Measurements from ENCODE around the gene GTPBP3.
A peak's percentile ranks its signal among the peaks of the same experiment; 100 is the strongest.

The GTPBP3 gene

GRCh38 chr19:17300992-17301619 lies 36.2 kb upstream of the GTPBP3 start:
- no peak overlapping the region for H2AK5ac ChIP-seq (ENCODE audit: low read length)
- no peaks in the 10 kb centered on the region for H3K9me3 ChIP-seq (ENCODE audit: insufficient read depth, low read depth, low read length)
- no peak overlapping the region for H4K12ac ChIP-seq (ENCODE audit: low read depth, low read length)
- no peak overlapping the region for H3K9ac ChIP-seq (ENCODE audit: low read length)
- DNase-seq, result no peak
- H2AFZ ChIP-seq (ENCODE audit: insufficient read depth, low read length, poor library complexity), result no peak overlapping the region
- H3K4me2 ChIP-seq (ENCODE audit: low read length), result no peak overlapping the region
- no peak overlapping the region for H3K14ac ChIP-seq (ENCODE audit: low read length)
- no peak overlapping the region for H2BK12ac ChIP-seq (ENCODE audit: low read length)
- no peak overlapping the region for H4K91ac ChIP-seq (ENCODE audit: low read depth, low read length)
- H2BK5ac ChIP-seq (ENCODE audit: low read depth, low read length, poor library complexity), result no peak overlapping the region
- peaks cover 11 to 18% of the 10 kb centered on the region in 2 experiments for H3K36me3 ChIP-seq (ENCODE audit: control insufficient read depth in 1 of 2, insufficient read depth in 2 of 2, low read length in 2 of 2)
- peaks cover 16 to 28% of the 10 kb centered on the region in 2 experiments for H3K4me1 ChIP-seq (ENCODE audit: control insufficient read depth in 1 of 2, insufficient read depth in 2 of 2, low read length in 2 of 2)
- H3K18ac ChIP-seq (ENCODE audit: low read length), result no peak overlapping the region
- WGBS (ENCODE audit: extremely low coverage, insufficient coverage, insufficient read length), result no CpG with 5 or more reads among the region's 51 CpGs
- no peaks in the 10 kb centered on the region for H3K27me3 ChIP-seq (ENCODE audit: insufficient read depth, low read length)
- no peak overlapping the region for H2BK120ac ChIP-seq (ENCODE audit: insufficient read depth, low read length, poor library complexity)
- no peak overlapping the region for H3K23ac ChIP-seq (ENCODE audit: low read length)
- H3K79me2 ChIP-seq (ENCODE audit: control insufficient read depth, insufficient read depth, low read length, poor library complexity), result peaks cover 8% of the 10 kb centered on the region
- H3K27ac ChIP-seq (ENCODE audit: low read depth, low read length), result no peak overlapping the region
- H3K4ac ChIP-seq (ENCODE audit: low read depth, low read length), result no peak overlapping the region
- H4K8ac ChIP-seq (ENCODE audit: low read depth, low read length), result no peak overlapping the region
- peaks cover 23% of the 10 kb centered on the region for H3K79me1 ChIP-seq (ENCODE audit: low read length)
- peak overlapping the region; percentile 21 for H3K4me3 ChIP-seq (ENCODE audit: low read depth, low read length)

DNA sequence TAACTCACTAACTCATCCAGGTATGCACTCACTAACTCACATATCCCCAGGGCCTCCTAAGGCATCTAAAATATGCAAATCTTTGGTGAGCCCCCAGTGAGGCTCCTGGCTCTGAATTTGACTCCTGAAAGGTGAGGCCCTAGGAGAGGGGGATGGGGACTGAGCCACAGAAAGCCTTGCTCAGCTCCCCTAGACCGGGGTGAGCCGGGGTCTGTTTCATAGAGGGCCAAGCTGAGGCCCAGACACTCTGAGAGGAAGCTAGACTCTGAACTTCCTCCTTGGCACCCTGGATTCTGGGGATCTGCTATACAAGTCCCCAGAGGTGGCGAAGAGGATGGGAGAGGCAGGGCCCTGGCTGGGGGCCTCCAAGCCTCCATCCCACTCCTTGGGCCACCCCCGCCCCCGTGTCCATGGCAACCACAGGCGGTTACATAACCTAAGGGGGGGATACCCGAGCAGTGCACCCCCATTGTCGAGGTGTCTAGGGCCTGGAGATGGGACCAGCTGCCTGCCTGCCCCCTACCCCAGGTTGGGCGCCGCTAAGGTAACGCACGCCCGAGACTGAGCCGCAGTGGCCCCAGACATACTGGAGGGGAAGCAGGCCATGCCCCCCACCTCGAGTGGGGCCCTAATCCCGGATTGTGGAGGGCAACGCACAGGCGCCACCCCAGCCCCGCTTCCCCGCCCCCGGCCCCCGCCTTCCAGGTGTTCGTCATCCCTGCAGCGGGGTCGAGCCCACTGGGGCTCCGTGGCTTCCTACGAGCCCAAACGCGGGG lies 34.8 kb upstream of the GTPBP3 start:
- peak overlapping the region; percentile 64 for H2BK12ac ChIP-seq (ENCODE audit: low read length)
- no peaks in the 10 kb centered on the region for H3K9me3 ChIP-seq (ENCODE audit: insufficient read depth, low read depth, low read length)
- H3K27ac ChIP-seq (ENCODE audit: low read depth, low read length), result peak overlapping the region; percentile 42
- peak overlapping the region; percentile 90 for H4K12ac ChIP-seq (ENCODE audit: low read depth, low read length)
- peak overlapping the region; percentile 87 for H3K14ac ChIP-seq (ENCODE audit: low read length)
- peak overlapping the region; percentile 71 for H3K4me3 ChIP-seq (ENCODE audit: low read depth, low read length)
- H2BK120ac ChIP-seq (ENCODE audit: insufficient read depth, low read length, poor library complexity), result peak overlapping the region; percentile 67
- peaks cover 11% of the 10 kb centered on the region for H3K79me2 ChIP-seq (ENCODE audit: control insufficient read depth, insufficient read depth, low read length, poor library complexity)
- no peaks in the 10 kb centered on the region for H3K27me3 ChIP-seq (ENCODE audit: insufficient read depth, low read length)
- peak overlapping the region; percentile 93 for H4K91ac ChIP-seq (ENCODE audit: low read depth, low read length)
- peak overlapping the region; percentile 95 for H3K4me2 ChIP-seq (ENCODE audit: low read length)
- peak overlapping the region; percentile 73 for H2AK5ac ChIP-seq (ENCODE audit: low read length)
- H3K4me1 ChIP-seq (ENCODE audit: control insufficient read depth in 1 of 2, insufficient read depth in 2 of 2, low read length in 2 of 2), result peaks cover 19 to 27% of the 10 kb centered on the region in 2 experiments
- peak overlapping the region; percentile 68 for H2BK5ac ChIP-seq (ENCODE audit: low read depth, low read length, poor library complexity)
- H3K9ac ChIP-seq (ENCODE audit: low read length), result peak overlapping the region; percentile 77
- peaks cover 24% of the 10 kb centered on the region for H3K79me1 ChIP-seq (ENCODE audit: low read length)
- no peak overlapping the region for H3K23ac ChIP-seq (ENCODE audit: low read length)
- H4K8ac ChIP-seq (ENCODE audit: low read depth, low read length), result peak overlapping the region; percentile 92
- H3K18ac ChIP-seq (ENCODE audit: low read length), result peak overlapping the region; percentile 73
- peak overlapping the region; percentile 85 for H3K4ac ChIP-seq (ENCODE audit: low read depth, low read length)
- peaks cover 11 to 18% of the 10 kb centered on the region in 2 experiments for H3K36me3 ChIP-seq (ENCODE audit: control insufficient read depth in 1 of 2, insufficient read depth in 2 of 2, low read length in 2 of 2)
- no CpG with 5 or more reads among the region's 29 CpGs for WGBS (ENCODE audit: extremely low coverage, insufficient coverage, insufficient read length)
- peak overlapping the region; percentile 74 for H2AFZ ChIP-seq (ENCODE audit: insufficient read depth, low read length, poor library complexity)
- peak; percentile 65 to 81 for DNase-seq

DNA sequence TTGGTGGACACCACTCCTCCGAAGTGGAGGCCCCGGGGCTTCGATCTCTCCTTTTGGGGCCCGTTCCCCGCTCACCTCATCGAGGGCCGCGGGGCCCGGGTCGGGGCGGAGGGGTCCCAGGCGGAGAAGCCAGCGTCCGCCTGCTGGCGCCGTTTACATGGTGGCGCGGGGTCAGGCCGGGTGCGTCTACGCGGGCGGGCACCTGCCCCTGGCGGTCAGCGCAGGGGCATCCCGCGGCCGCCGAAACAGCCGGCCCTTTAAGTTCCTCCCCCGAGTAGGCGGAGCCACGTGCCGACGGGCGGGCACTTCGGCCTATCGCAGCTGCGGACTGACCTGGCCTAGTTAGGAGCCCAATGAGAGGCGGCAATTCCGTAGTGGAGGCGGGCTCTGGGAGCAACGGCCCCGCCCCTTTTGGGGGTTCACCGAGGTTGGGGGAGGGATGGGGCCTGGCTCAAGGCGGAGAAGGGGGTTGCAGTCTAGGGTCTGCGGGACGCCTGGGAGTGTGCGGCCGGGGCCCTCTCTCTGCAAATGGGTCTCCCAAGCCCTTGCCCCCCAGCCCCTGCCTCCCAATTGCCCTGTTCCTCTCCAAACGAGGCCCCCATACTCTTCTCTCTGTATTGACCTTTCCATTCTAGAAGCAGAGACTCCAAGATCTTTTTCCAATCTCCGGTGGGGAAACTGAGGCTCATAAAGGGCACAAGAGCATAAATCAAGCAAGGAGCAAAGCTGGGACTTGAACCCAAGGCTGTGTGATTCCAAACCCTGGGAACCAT lies 34.0 kb upstream of the GTPBP3 start, which contains the start of gene ABHD8:
Gene ABHD8 (minus strand): TSS at position 259 of the 773 bp plus-strand sequence. CDS start 1,809 bp downstream, outside the sequence.
- peaks cover 23 to 32% of the 10 kb centered on the region in 2 experiments for H3K4me1 ChIP-seq (ENCODE audit: control insufficient read depth in 1 of 2, insufficient read depth in 2 of 2, low read length in 2 of 2)
- peak within 1 kb of the TSS; percentile 95 for H3K4me2 ChIP-seq (ENCODE audit: low read length)
- no CpG with 5 or more reads among the region's 52 CpGs for WGBS (ENCODE audit: extremely low coverage, insufficient coverage, insufficient read length)
- peak within 1 kb of the TSS; percentile 73 for H2AK5ac ChIP-seq (ENCODE audit: low read length)
- peak within 1 kb of the TSS; percentile 68 for H2BK5ac ChIP-seq (ENCODE audit: low read depth, low read length, poor library complexity)
- H3K18ac ChIP-seq (ENCODE audit: low read length), result peak within 1 kb of the TSS; percentile 73
- H4K8ac ChIP-seq (ENCODE audit: low read depth, low read length), result peak within 1 kb of the TSS; percentile 92
- H4K91ac ChIP-seq (ENCODE audit: low read depth, low read length), result peak within 1 kb of the TSS; percentile 93
- no peak within 1 kb of the TSS for H3K23ac ChIP-seq (ENCODE audit: low read length)
- DNase-seq, result peak; percentile 97 to 98
- peak within 1 kb of the TSS; percentile 77 for H3K9ac ChIP-seq (ENCODE audit: low read length)
- H3K27me3 ChIP-seq (ENCODE audit: insufficient read depth, low read length), result no peaks in the 10 kb centered on the region
- peak within 1 kb of the TSS; percentile 71 for H3K4me3 ChIP-seq (ENCODE audit: low read depth, low read length)
- peak within 1 kb of the TSS; percentile 74 for H2AFZ ChIP-seq (ENCODE audit: insufficient read depth, low read length, poor library complexity)
- H3K79me2 ChIP-seq (ENCODE audit: control insufficient read depth, insufficient read depth, low read length, poor library complexity), result peaks cover 11% of the 10 kb centered on the region
- H4K12ac ChIP-seq (ENCODE audit: low read depth, low read length), result peak within 1 kb of the TSS; percentile 90
- peak within 1 kb of the TSS; percentile 87 for H3K14ac ChIP-seq (ENCODE audit: low read length)
- peaks cover 11 to 16% of the 10 kb centered on the region in 2 experiments for H3K36me3 ChIP-seq (ENCODE audit: control insufficient read depth in 1 of 2, insufficient read depth in 2 of 2, low read length in 2 of 2)
- peak within 1 kb of the TSS; percentile 67 for H2BK120ac ChIP-seq (ENCODE audit: insufficient read depth, low read length, poor library complexity)
- peaks cover 24% of the 10 kb centered on the region for H3K79me1 ChIP-seq (ENCODE audit: low read length)
- no peaks in the 10 kb centered on the region for H3K9me3 ChIP-seq (ENCODE audit: insufficient read depth, low read depth, low read length)
- peak within 1 kb of the TSS; percentile 42 for H3K27ac ChIP-seq (ENCODE audit: low read depth, low read length)
- H3K4ac ChIP-seq (ENCODE audit: low read depth, low read length), result peak within 1 kb of the TSS; percentile 85
- H2BK12ac ChIP-seq (ENCODE audit: low read length), result peak within 1 kb of the TSS; percentile 64

DNA sequence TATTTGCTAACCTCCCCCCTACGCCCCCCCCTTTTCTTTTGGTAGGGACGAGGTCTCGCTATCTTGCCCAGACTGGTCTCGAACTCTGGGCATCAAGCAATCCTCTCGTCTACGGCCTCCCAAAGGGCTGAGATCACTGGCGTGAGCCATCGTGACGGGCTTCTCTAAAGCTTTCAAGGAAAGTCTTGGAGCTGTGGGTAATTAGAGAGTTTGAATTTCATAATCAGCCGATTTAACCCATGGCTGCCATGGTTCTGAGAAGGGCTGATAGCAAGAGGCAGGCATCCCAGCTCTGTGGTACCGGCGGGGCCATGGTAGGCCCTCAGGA lies 33.4 kb upstream of the GTPBP3 start:
- no CpG with 5 or more reads among the region's 12 CpGs for WGBS (ENCODE audit: extremely low coverage, insufficient coverage, insufficient read length)
- Histone ChIP-seq H3K23ac (ENCODE audit: low read length) (no peak overlapping the region), H3K36me3 (ENCODE audit: control insufficient read depth in 1 of 2, insufficient read depth in 2 of 2, low read length in 2 of 2) (peaks cover 11 to 16% of the 10 kb centered on the region in 2 experiments), H2AFZ (ENCODE audit: insufficient read depth, low read length, poor library complexity) (no peak overlapping the region), H2AK5ac (ENCODE audit: low read length) (no peak overlapping the region), H3K27me3 (ENCODE audit: insufficient read depth, low read length) (no peaks in the 10 kb centered on the region), H4K12ac (ENCODE audit: low read depth, low read length) (no peak overlapping the region), H2BK120ac (ENCODE audit: insufficient read depth, low read length, poor library complexity) (no peak overlapping the region), H3K9ac (ENCODE audit: low read length) (no peak overlapping the region), H3K4me2 (ENCODE audit: low read length) (no peak overlapping the region), H3K79me2 (ENCODE audit: control insufficient read depth, insufficient read depth, low read length, poor library complexity) (peaks cover 11% of the 10 kb centered on the region), H2BK5ac (ENCODE audit: low read depth, low read length, poor library complexity) (no peak overlapping the region), H4K8ac (ENCODE audit: low read depth, low read length) (no peak overlapping the region), H3K27ac (ENCODE audit: low read depth, low read length) (no peak overlapping the region), H3K4me3 (ENCODE audit: low read depth, low read length) (no peak overlapping the region), H4K91ac (ENCODE audit: low read depth, low read length) (no peak overlapping the region), H3K4ac (ENCODE audit: low read depth, low read length) (no peak overlapping the region), H3K79me1 (ENCODE audit: low read length) (peaks cover 24% of the 10 kb centered on the region), H3K18ac (ENCODE audit: low read length) (no peak overlapping the region), H3K4me1 (ENCODE audit: control insufficient read depth in 1 of 2, insufficient read depth in 2 of 2, low read length in 2 of 2) (peaks cover 23 to 32% of the 10 kb centered on the region in 2 experiments), H2BK12ac (ENCODE audit: low read length) (peak overlapping the region; percentile 29), H3K9me3 (ENCODE audit: insufficient read depth, low read depth, low read length) (no peaks in the 10 kb centered on the region), H3K14ac (ENCODE audit: low read length) (no peak overlapping the region)
- DNase-seq, result no peak
